GM19238 (cell line): Measurements from ENCODE around the gene HDAC4.

Experiments
- DNase-seq: peaks from one replicate; pipeline ENCODE4 v3.0.0; 2011; ENCODE audit warnings: low spot score; ENCODE audit not compliant: insufficient read length

HDAC4 gene

GRCh38 chr2:239146011-239146641 lies 254.7 kb downstream of the HDAC4 start:
- DNase-seq: no peak

DNA sequence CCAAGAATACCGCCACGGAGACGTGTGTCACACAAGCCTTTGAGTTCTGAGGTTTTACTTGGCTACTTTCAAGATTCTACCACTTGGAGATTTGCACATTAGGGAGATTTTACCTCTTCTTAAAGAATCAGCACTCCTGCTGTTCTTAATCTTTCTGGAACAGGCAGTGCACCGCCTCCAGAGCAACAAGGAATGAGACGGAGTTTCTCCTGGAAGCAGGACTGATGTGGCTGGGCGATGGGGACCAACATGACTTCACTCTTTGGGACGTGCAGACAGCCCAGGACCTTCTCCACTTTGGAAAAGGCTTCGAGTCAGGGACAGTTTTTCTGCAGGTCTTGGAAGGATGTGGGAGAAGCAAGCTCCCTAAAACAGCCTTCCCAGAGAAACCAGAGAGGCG lies 255.2 kb downstream of the HDAC4 start:
- DNase-seq: no peak

- DNase-seq: no peak
Observed at GRCh38 chr2:239145106-239145505, 255.7 kb downstream of the HDAC4 start.

DNA sequence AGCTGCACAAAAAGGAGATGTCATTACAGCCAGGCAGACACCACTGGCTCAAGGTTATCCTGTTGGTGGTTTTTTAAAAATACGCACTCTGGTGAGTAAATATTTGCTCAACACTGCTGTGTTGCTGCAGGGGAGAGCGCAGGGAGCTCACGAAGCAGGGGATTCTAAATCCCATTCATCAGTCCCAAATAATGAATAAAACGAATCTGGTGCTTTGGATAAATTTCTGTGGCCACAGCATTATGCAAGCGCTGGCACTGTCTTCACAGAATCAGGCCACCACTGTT lies 256.2 kb downstream of the HDAC4 start:
- DNase-seq: no peak

DNA sequence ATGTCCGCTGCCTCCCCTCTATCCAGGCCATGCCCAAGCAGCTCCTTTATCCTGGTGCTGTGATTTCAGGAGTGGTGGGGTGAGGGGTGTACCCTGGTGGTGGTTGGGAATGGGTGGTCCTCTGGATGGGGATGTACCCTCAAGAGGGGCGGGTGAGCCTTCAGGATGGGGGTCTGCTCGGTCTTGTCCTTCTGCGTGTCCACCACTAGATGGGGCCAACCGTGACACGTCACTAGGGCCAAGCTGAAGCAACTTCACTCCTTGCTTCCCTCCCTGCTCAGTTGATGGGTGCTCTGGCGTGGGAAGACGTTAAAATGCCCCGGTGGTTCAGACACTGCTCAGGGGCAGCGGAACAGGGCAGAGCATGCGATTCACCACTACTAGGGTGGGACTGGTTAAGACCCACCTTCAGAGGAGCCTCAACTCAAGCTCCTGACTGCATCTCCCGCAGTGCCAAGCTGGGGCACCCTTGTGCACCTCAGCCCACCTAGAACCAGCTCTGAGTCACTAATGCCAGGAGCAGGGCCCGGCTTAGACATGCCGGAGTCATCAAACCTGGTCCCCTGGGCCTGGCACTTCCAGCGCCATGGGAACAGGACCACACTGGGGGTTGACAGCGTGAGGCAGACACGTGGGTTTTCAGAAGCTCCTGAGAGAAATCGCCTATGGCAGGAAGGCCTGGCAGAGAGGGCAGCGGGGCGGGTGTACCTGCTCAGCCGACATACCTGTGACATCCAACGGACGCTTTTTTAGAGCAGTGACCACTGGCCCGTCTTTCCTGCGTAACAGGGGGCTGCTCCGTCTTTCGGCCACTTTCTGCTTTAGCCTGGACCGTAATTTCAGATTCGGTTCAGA lies 256.7 kb downstream of the HDAC4 start:
- peak; percentile 32 for DNase-seq

DNA sequence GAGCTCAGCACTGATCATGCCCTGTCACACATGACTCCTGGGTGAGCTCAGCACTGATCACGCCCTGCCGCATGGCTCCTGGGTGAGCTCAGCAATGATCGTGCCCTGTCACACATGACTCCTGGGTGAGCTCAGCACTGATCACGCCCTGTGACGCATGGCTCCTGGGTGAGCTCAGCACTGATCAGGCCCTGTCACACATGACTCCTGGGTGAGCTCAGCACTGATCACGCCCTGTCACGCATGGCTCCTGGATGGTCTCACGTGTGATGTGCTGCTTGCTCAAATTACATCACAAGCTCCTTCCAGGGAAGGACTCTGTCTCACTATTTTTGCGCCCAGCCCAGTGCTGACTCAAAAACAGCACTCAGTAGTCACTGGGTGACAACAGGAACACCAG lies 258.0 kb downstream of the HDAC4 start:
- DNase-seq: no peak

- no peak for DNase-seq
Observed at GRCh38 chr2:239142296-239142695, 258.5 kb downstream of the HDAC4 start.

GRCh38 chr2:239141021-239141760 lies 259.6 kb downstream of the HDAC4 start:
- DNase-seq: no peak

DNA sequence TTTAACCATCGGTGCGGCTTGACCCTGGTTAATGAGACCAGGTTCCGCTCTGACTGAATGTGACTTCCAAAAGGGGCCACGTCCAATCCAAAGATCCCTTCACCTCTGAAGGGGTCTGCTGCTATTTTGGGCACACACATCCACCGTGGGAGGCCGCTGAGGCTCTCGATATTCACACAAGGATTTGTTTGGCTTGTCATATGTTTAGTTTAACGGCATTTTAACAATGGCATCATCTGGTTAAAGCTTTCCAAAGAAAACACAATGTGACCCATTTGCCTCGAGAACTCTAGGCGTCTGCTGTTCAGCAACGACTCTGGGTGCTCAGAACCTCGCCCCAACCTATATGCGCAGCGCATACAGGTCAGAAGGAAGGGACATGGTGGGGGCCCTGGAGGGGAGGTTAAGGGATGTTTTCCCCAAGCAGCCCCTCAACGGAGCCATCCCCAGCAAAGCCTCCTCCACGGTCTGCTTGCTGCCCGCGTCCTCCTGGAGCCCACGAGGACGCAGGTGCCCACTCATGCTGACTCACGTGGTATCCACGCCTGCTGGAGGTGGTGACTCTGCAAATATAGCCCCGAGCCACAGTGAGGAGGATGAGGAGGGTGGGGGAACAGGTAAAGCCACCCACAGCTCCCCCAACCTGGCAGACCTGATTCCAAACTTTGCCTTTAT lies 260.3 kb downstream of the HDAC4 start:
- no peak for DNase-seq

DNA sequence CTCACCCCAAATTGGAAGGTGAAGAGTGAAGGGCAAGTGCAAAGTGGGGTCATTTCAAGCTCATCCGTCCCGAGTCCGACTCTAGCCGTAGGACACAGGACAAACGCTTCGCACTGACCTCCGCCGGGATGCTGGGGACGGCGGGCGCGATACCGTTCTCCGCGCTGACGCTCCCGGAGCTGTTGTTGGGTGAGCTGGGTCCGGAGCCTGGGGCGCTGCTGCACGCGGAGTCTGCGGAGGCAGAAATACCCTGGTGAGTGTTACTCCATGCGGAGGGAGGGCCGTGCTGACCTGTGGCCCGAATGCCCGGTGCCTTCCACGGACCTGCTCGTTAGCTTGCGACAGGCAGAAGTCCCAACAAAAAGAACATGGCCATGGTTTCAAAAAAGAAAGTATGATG lies 261.3 kb downstream of the HDAC4 start:
- DNase-seq: no peak

DNA sequence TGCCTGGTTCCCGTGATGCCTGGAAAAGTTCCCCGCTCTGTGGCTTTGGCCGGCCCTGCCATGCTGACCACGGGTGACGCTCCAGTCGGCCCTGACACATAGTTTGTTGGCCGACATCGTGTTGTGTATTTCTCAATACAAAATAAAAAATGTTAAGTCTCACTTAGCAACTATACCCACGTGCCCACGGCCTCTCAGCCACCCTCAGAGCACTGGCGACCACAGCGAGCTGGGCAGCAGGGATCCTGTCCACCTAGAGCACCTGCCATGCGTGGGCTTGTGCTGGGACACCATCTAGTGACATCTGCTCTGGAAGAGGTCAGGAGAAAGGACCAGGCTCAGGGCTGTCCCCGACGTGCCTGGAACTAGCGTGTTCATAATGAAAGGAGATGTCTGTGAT lies 261.7 kb downstream of the HDAC4 start:
- no peak for DNase-seq

DNA sequence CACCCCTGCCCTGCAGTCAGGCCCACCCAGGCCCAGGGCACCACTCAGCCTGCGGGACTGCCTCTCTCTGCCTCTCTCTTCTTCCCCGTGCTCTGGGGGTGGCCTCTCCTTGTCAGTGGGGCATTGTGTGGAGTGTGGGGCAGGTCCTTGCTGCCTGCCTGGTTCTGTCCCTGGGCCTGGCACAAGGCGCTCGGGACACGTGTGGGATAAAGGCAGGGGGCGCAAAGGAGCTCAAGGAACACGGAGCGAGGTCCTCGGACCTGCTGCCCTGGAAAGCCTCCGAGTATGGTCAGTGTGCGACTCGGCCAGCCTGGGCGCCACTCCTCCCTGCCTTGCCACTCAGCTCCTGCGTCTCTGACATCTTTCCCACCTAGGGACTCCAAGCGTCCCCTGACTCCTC lies 262.2 kb downstream of the HDAC4 start:
- DNase-seq: no peak

DNA sequence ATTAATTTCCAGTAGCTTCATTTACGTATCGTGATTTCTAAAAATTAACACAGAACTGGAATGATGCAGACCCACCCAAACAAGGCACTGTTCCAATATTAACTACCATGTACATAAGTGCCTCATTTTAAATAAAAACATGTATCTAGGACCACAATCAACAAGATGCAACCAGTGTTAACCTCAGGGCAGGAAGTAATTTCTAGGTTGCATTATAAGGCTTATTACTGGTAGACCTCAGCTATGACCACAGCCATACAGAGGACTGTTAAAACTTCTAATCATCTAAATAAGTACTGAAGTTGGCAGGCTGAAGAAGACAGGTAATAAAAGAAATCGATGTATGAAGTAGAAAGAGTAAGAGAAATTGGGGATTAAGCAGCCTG lies 262.9 kb downstream of the HDAC4 start:
- no peak for DNase-seq

GRCh38 chr2:239137165-239137897 lies 263.5 kb downstream of the HDAC4 start:
- DNase-seq: no peak

DNA sequence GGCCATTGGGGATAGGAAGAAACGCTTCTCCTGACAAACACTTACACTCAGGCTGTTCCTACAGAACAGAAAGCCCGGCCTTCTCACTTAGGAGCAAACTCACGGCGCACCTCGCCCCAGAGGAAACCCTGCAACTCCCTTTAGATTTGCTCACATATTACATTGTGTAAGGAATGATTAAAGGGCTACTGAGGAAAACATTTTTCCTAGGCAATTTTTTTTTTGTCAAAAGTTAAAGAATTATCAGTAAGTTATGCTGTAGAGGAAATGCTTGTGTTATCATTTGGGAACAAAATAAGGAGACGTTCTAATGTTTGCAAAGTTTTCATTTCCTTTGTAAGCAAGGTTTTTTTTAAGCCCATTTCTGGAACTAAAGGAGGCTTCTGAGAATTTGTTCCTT lies 264.1 kb downstream of the HDAC4 start:
- no peak for DNase-seq

GRCh38 chr2:239136203-239136602 lies 264.6 kb downstream of the HDAC4 start:
- DNase-seq: no peak

- DNase-seq: no peak
Observed at GRCh38 chr2:239135531-239135930, 265.3 kb downstream of the HDAC4 start.

DNA sequence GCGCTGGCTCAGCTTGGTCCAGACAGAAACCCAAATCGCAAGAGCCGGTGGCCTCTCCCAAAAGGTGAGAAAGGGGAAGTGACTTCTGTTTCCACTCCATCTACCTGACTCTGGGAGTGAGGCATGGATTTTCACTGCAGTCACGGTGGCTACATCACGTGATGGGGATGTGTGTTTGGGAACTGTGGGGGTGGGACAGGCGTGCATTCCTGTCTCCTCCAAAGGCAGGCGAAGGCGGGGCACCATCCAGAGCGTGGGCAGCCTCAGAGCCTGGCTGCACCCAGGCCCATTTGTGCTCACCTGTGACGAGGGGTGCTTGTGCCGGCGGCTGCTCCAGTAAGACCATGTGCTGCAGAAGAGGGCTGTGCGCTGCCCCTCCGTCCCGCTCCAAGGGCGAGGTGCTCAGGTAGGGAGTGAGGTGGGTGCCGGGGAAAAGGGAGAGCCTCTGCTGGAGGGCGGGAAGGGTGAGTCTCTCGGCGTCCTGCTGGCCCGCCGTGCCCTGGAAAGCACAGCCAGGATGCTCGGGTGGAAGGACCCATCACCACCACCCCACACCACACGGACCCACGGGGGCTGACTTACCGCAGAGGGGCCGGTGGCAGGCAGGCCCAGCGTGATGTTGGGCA lies 266.8 kb downstream of the HDAC4 start:
- no peak for DNase-seq

- no peak for DNase-seq
Observed at GRCh38 chr2:239132786-239133185, 268.0 kb downstream of the HDAC4 start.

GRCh38 chr2:239132156-239132709 lies 268.6 kb downstream of the HDAC4 start:
- no peak for DNase-seq

GRCh38 chr2:239131521-239131920 lies 269.3 kb downstream of the HDAC4 start:
- no peak for DNase-seq
